HG03354 (cell line): ENCODE results near the gene NUDT22.

Experiments used
- ATAC-seq: cut with Tn5 transposase; IDR thresholded peaks from one replicate; pipeline ENCODE4 v1.9.1; 2021; ENCODE audit warnings: mild to moderate bottlenecking; ENCODE audit not compliant: unreplicated experiment, poor library complexity, severe bottlenecking

The NUDT22 gene

GRCh38 chr11:64240435-64241240 lies 14.6 kb downstream of the NUDT22 start, which contains the start of gene FKBP2:
Gene FKBP2 (plus strand): TSS chr11:64241095. CDS start chr11:64242388, 1,293 bp downstream.
- peak; percentile 58 for ATAC-seq

GRCh38 chr11:64241241-64241490 lies 15.1 kb downstream of the NUDT22 start:
- peak; percentile 62 for ATAC-seq

GRCh38 chr11:64241491-64242374 lies 15.7 kb downstream of the NUDT22 start:
- ATAC-seq: peak; percentile 63

- no peak for ATAC-seq
Observed at GRCh38 chr11:64243236-64243854, 17.3 kb downstream of the NUDT22 start.

GRCh38 chr11:64244107-64244506 lies 18.0 kb downstream of the NUDT22 start:
- no peak for ATAC-seq

- ATAC-seq: no peak
Observed at GRCh38 chr11:64244966-64245365, 18.9 kb downstream of the NUDT22 start.

- no peak for ATAC-seq
Observed at GRCh38 chr11:64245401-64245796, 19.3 kb downstream of the NUDT22 start.

- ATAC-seq: peak; percentile 1
Observed at GRCh38 chr11:64245797-64246620, 19.9 kb downstream of the NUDT22 start.

- ATAC-seq: peak; percentile 7
Observed at GRCh38 chr11:64246621-64246870, 20.5 kb downstream of the NUDT22 start.

GRCh38 chr11:64246871-64247728 lies 21.0 kb downstream of the NUDT22 start, which contains the start of gene PPP1R14B:
Gene PPP1R14B (minus strand): TSS chr11:64246943. CDS start chr11:64246673, 270 bp downstream.
- peak; percentile 41 for ATAC-seq

GRCh38 chr11:64247729-64248531 lies 21.9 kb downstream of the NUDT22 start:
- no peak for ATAC-seq

- ATAC-seq: no peak
Observed at GRCh38 chr11:64248578-64248977, 22.5 kb downstream of the NUDT22 start.

- no peak for ATAC-seq
Observed at GRCh38 chr11:64249038-64249437, 23.0 kb downstream of the NUDT22 start.

GRCh38 chr11:64249563-64250414 lies 23.7 kb downstream of the NUDT22 start:
- ATAC-seq: no peak

- ATAC-seq: no peak
Observed at GRCh38 chr11:64250415-64251015, 24.4 kb downstream of the NUDT22 start.

- no peak for ATAC-seq
Observed at GRCh38 chr11:64251016-64251752, 25.1 kb downstream of the NUDT22 start, which contains the start of gene PLCB3. Gene PLCB3 (plus strand): TSS chr11:64251530. CDS start chr11:64251650, 120 bp downstream.
